OCI-LY7 (cell line): ENCODE data around the gene PCED1B.

Source experiments
- EZH2phosphoT487 ChIP-seq: fragments of 200-600 bp; sonication (generic); IDR thresholded peaks from 2 replicates; pipeline ENCODE4 v1.6.1; 2018; ENCODE audit warnings: low read depth, borderline replicate concordance, mild to moderate bottlenecking, mixed run types, antibody characterized with exemption, low read length, moderate library complexity, mixed read lengths
- TF ChIP-seq, protein P1 (sequence below): fragments of 200-600 bp; sonication (generic); conservative IDR thresholded peaks from 2 replicates; pipeline ENCODE4 v1.5.1; 2014; ENCODE audit warnings: mild to moderate bottlenecking, antibody characterized with exemption, low read length, moderate library complexity, mixed read lengths

DNA sequence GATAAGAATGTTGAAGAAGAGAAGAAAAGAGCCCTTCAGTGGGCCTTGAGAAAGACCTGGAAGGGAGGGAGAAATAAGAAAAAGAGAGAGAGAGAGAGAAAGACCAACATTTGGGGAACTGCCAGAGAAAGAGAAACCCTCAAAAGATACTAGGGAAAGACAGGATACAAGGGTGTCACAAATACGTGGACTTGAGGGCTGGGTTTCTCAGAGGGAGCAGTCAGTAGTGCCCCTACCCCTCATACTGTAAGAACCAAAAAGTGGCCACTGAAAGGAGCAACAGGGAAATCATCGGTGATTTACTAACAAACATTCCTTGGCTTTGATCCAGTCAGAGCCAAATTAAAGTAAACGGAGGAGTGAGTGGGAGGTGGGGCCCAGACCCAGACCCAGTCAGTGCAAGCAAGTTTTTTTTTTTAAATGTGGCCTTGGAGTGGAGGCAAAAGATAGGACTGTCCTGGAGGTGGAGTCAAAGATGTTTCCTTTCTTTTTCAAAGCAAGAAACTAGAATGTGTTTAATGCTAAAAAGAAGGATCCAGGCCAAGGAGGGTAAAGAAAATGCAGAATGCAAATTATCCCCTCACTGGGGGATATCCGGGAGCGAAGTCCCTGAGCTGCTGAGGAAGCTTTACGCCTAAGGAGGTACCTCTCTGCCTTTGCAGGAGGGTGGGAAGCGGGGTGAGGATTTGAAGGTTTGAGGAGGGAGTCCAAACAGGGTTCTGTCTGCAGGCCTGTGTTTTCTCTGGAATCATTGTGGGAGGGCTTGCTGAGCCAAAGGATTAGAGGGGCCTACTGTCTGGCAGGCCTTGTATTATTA is 143.8 kb downstream of the PCED1B start:
- TF ChIP-seq, protein P1, sequence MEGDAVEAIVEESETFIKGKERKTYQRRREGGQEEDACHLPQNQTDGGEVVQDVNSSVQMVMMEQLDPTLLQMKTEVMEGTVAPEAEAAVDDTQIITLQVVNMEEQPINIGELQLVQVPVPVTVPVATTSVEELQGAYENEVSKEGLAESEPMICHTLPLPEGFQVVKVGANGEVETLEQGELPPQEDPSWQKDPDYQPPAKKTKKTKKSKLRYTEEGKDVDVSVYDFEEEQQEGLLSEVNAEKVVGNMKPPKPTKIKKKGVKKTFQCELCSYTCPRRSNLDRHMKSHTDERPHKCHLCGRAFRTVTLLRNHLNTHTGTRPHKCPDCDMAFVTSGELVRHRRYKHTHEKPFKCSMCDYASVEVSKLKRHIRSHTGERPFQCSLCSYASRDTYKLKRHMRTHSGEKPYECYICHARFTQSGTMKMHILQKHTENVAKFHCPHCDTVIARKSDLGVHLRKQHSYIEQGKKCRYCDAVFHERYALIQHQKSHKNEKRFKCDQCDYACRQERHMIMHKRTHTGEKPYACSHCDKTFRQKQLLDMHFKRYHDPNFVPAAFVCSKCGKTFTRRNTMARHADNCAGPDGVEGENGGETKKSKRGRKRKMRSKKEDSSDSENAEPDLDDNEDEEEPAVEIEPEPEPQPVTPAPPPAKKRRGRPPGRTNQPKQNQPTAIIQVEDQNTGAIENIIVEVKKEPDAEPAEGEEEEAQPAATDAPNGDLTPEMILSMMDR = no peak
- no peak for TF ChIP-seq EZH2phosphoT487
